Measurements from ENCODE around the gene RLIM.

DNA sequence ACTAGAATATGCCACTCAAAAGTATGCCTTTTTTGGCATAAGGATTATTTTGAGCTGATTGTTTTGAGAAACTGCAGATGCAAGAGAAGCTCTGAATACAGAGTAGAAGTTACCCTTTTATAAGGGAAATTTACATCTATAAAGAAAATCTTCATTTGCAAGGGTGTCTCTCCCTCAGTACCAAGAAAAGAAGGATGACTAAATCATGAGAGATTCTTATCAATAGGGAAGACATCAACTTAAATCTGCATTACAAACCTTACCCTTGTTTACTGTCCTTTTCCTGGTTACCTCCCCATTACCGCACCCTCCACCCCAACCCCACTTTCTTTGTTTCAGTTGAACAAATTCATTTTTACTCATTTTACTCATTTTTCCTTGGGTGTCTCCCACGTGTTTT is 62.5 kb downstream of the RLIM start:
- TF ChIP-seq POLR2AphosphoS5 (IDR thresholded peaks at IDR 0.05; ENCODE audit: low read depth, low read length) (no peak), CTCF (IDR thresholded peaks at IDR 0.05 in 2 of 3, conservative IDR thresholded peaks at IDR 0.05 in 1 of 3; ENCODE audit: borderline replicate concordance in 1 of 3, insufficient read depth in 1 of 3, low read depth in 2 of 3, low read length in 2 of 3) (no peak), POLR2A (IDR thresholded peaks at IDR 0.05; ENCODE audit: borderline replicate concordance, extremely low read depth, insufficient read depth, insufficient read length) (no peak), FOSL1 (IDR thresholded peaks at IDR 0.05; ENCODE audit: low read depth) (no peak), EZH2phosphoT487 (IDR thresholded peaks at IDR 0.05; ENCODE audit: borderline replicate concordance) (no peak), EZH2 (IDR thresholded peaks at IDR 0.05) (no peak), SIN3A (IDR thresholded peaks at IDR 0.05; ENCODE audit: low read depth) (no peak), ZNF274 (IDR thresholded peaks at IDR 0.05; ENCODE audit: low read depth, low read length) (no peak), SP1 (IDR thresholded peaks at IDR 0.05; ENCODE audit: low read depth) (no peak), RAD21 (IDR thresholded peaks at IDR 0.05; ENCODE audit: low read depth) (no peak), CEBPB (IDR thresholded peaks at IDR 0.05; ENCODE audit: low read depth) (no peak), MAX (IDR thresholded peaks at IDR 0.05) (no peak)
- TF ChIP-seq, protein P1, sequence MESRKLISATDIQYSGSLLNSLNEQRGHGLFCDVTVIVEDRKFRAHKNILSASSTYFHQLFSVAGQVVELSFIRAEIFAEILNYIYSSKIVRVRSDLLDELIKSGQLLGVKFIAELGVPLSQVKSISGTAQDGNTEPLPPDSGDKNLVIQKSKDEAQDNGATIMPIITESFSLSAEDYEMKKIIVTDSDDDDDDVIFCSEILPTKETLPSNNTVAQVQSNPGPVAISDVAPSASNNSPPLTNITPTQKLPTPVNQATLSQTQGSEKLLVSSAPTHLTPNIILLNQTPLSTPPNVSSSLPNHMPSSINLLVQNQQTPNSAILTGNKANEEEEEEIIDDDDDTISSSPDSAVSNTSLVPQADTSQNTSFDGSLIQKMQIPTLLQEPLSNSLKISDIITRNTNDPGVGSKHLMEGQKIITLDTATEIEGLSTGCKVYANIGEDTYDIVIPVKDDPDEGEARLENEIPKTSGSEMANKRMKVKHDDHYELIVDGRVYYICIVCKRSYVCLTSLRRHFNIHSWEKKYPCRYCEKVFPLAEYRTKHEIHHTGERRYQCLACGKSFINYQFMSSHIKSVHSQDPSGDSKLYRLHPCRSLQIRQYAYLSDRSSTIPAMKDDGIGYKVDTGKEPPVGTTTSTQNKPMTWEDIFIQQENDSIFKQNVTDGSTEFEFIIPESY (IDR thresholded peaks at IDR 0.05; ENCODE audit: extremely low read depth, insufficient replicate concordance, low read length): no peak
- TF ChIP-seq, protein P2, sequence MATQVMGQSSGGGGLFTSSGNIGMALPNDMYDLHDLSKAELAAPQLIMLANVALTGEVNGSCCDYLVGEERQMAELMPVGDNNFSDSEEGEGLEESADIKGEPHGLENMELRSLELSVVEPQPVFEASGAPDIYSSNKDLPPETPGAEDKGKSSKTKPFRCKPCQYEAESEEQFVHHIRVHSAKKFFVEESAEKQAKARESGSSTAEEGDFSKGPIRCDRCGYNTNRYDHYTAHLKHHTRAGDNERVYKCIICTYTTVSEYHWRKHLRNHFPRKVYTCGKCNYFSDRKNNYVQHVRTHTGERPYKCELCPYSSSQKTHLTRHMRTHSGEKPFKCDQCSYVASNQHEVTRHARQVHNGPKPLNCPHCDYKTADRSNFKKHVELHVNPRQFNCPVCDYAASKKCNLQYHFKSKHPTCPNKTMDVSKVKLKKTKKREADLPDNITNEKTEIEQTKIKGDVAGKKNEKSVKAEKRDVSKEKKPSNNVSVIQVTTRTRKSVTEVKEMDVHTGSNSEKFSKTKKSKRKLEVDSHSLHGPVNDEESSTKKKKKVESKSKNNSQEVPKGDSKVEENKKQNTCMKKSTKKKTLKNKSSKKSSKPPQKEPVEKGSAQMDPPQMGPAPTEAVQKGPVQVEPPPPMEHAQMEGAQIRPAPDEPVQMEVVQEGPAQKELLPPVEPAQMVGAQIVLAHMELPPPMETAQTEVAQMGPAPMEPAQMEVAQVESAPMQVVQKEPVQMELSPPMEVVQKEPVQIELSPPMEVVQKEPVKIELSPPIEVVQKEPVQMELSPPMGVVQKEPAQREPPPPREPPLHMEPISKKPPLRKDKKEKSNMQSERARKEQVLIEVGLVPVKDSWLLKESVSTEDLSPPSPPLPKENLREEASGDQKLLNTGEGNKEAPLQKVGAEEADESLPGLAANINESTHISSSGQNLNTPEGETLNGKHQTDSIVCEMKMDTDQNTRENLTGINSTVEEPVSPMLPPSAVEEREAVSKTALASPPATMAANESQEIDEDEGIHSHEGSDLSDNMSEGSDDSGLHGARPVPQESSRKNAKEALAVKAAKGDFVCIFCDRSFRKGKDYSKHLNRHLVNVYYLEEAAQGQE (IDR thresholded peaks at IDR 0.05; ENCODE audit: low read depth): no peak

Measured in HCT116 (cell line).